ENCODE results near the gene KIF1A. TPM values are rescaled to one million over a fixed set of nuclear protein-coding genes. Genes with fewer than 3 reads are reported as not detected.

The KIF1A gene
- total and polyA plus RNA-seq, 2 donors (not counting 3 experiments of a cell fraction or from before 2014, with no cell fraction given) = 0.11 to 0.64 TPM

DNA sequence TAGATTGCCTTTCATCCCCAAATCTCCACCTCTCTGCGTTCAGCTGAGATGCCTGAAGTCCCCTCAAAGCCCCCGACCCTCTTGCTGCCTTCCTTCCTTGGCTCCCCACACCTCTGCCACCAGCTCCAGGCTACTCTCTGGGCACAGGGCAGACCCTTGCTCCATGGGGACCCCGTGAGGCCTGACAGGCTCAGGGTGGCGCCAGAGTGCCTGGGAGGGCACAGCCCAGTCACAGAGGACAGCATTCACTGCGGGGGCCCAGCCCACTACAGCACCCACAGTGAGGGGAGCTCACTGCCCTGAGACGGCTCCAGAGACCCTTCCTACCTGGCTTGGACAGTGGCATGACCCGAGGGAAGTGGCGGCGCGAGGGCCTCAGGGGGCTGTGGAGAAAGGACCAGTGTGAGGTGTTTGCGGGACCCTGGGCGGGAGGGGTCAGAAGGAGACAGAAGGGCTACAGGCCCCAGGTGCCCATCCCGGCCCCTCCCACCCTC lies 77.4 kb downstream of the KIF1A start:
- no peaks in the 10 kb centered on the region for H3K9me3 ChIP-seq (replicated peaks; ENCODE audit: control insufficient read depth, insufficient read depth, low read length)
- no peak for DNase-seq (ENCODE audit: low read depth, low spot score)
- no peak overlapping the region for H3K4me2 ChIP-seq (ENCODE audit: insufficient read depth, low read length)
- TF ChIP-seq EZH2 (IDR thresholded peaks at IDR 0.05; ENCODE audit: borderline replicate concordance, low read depth, low read length, severe bottlenecking) (no peak), JUN (IDR thresholded peaks at IDR 0.05; ENCODE audit: borderline replicate concordance, insufficient read depth, insufficient read length, low read depth) (no peak), MYC (IDR thresholded peaks at IDR 0.05; ENCODE audit: low read depth, low read length) (no peak), POLR2A (IDR thresholded peaks at IDR 0.05; ENCODE audit: low read depth, low read length) (no peak), GATA2 (IDR thresholded peaks at IDR 0.05; ENCODE audit: insufficient read depth, insufficient read length, low read depth, low read length) (no peak), FOS (IDR thresholded peaks at IDR 0.05; ENCODE audit: borderline replicate concordance, insufficient read depth, low read length) (no peak), POLR2AphosphoS5 (IDR thresholded peaks at IDR 0.05; ENCODE audit: insufficient read depth, low read depth, low read length) (no peak)
- TF ChIP-seq, protein P1, sequence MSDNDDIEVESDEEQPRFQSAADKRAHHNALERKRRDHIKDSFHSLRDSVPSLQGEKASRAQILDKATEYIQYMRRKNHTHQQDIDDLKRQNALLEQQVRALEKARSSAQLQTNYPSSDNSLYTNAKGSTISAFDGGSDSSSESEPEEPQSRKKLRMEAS (IDR thresholded peaks at IDR 0.05; ENCODE audit: insufficient read depth, insufficient read length) = no peak
- TF ChIP-seq, protein P2, sequence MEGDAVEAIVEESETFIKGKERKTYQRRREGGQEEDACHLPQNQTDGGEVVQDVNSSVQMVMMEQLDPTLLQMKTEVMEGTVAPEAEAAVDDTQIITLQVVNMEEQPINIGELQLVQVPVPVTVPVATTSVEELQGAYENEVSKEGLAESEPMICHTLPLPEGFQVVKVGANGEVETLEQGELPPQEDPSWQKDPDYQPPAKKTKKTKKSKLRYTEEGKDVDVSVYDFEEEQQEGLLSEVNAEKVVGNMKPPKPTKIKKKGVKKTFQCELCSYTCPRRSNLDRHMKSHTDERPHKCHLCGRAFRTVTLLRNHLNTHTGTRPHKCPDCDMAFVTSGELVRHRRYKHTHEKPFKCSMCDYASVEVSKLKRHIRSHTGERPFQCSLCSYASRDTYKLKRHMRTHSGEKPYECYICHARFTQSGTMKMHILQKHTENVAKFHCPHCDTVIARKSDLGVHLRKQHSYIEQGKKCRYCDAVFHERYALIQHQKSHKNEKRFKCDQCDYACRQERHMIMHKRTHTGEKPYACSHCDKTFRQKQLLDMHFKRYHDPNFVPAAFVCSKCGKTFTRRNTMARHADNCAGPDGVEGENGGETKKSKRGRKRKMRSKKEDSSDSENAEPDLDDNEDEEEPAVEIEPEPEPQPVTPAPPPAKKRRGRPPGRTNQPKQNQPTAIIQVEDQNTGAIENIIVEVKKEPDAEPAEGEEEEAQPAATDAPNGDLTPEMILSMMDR (IDR thresholded peaks at IDR 0.05; ENCODE audit: extremely low read depth in 1 of 2, insufficient read depth in 1 of 2, low read depth in 1 of 2, low read length in 2 of 2) = no peak
- no peak overlapping the region for H3K27ac ChIP-seq (ENCODE audit: insufficient read depth, low read depth, low read length)
- no peaks in the 10 kb centered on the region for H3K36me3 ChIP-seq (ENCODE audit: control insufficient read depth in 2 of 2, extremely low read depth in 1 of 2, insufficient read depth in 2 of 2, low read length in 2 of 2)
- no peak for FAIRE-seq
- BruUV-seq (replicated peaks) = no TSS peak
- dilution Hi-C loops (cut with MboI; ENCODE audit: extremely low pct_ligation_motif_present, low sequenced_read_pairs) (no loop called here), intact Hi-C loops (cut with micrococcal nuclease) (no loop called here)
- H4K20me1 ChIP-seq (replicated peaks; ENCODE audit: control insufficient read depth, extremely low read depth, insufficient read depth, low read length) = no peaks in the 10 kb centered on the region
- POLR2A ChIA-PET = no interaction called here
- no peak overlapping the region for H3K9ac ChIP-seq (replicated peaks; ENCODE audit: extremely low read depth, insufficient read depth, low read length)
- H3K9me1 ChIP-seq (replicated peaks; ENCODE audit: control insufficient read depth, extremely low read depth, insufficient read depth, low read length) = no peaks in the 10 kb centered on the region
- CTCF ChIA-PET = interaction anchor here (1.2 kb wide), 2 partner anchors 98 to 228 kb away, joined by 3 to 9 read pairs; no protein-coding TSS in a partner anchor
- no peaks in the 10 kb centered on the region for H3K4me1 ChIP-seq (ENCODE audit: control insufficient read depth, extremely low read depth, insufficient read depth, low read length)
- H3K79me2 ChIP-seq (ENCODE audit: control insufficient read depth, insufficient read depth, low read length) = no peaks in the 10 kb centered on the region
- H3K4me3 ChIP-seq (replicated peaks in 1 of 3; ENCODE audit: insufficient read depth in 1 of 3, low read depth in 1 of 3, low read length in 3 of 3) = no peak overlapping the region
- H2AFZ ChIP-seq (ENCODE audit: low read depth, low read length) = no peak overlapping the region
- no peaks in the 10 kb centered on the region for H3K27me3 ChIP-seq (ENCODE audit: control insufficient read depth in 2 of 2, insufficient read depth in 2 of 2, low read length in 2 of 2)

Data from endothelial cell of umbilical vein (primary cell).